Caco-2 (cell line): Measurements from ENCODE around the gene RPP30. TPM values are rescaled to one million over a fixed set of nuclear protein-coding genes. Genes with fewer than 3 reads are reported as not detected.
"Not testable (repeated sequence)": the region's sequence is repeated elsewhere in the genome, so short reads cannot be mapped to it uniquely, and the experiment has no call there.

Source experiments
- BruUV-seq: library from RNA; stranded (reverse); fragments of 400-500 nt; replicated peaks from 2 replicates; lab custom pipeline; 2021; lab: Mats Ljungman, UMichigan
- CTCF ChIA-PET: fragments of 300-600 bp; sonication (Branson Sonifier 250); formaldehyde crosslinking; loops from one replicate; lab custom pipeline; 2022; ENCODE audit warnings: antibody characterized with exemption; lab: Charles Lee
- POLR2A ChIA-PET: fragments of 300-600 bp; sonication (Branson Sonifier 250); formaldehyde crosslinking; loops from one replicate; lab custom pipeline; 2022; ENCODE audit warnings: antibody characterized with exemption; lab: Charles Lee
- DNase-seq, 2 experiments: peaks; one replicate each; pipeline versions ENCODE4 v3.0.0 to v3.0.0-alpha.2; 2020 to 2022
- H3K27me3 ChIP-seq: replicated peaks from 2 replicates; pipeline ENCODE4 v1.6.0; 2011; ENCODE audit warnings: low read length; ENCODE audit not compliant: control insufficient read depth, insufficient read depth
- H3K36me3 ChIP-seq: 2 replicates; pipeline ENCODE4 v1.5.1; 2011; ENCODE audit warnings: low read length; ENCODE audit not compliant: control insufficient read depth, insufficient read depth
- H3K4me1 ChIP-seq: fragments of 250-450 bp; sonication (Bioruptor Pico); 2 replicates; pipeline ENCODE4 v1.5.1; 2020; ENCODE audit warnings: mild to moderate bottlenecking
- H3K4me3 ChIP-seq: 2 replicates; pipeline ENCODE4 v1.5.1; 2011; ENCODE audit warnings: low read depth, mild to moderate bottlenecking, control low read depth, low read length
- H3K9me3 ChIP-seq: fragments of 250-450 bp; sonication (Bioruptor Pico); 2 replicates; pipeline ENCODE4 v1.5.1; 2020; ENCODE audit warnings: mild to moderate bottlenecking, moderate library complexity
- H3K27ac Mint-ChIP-seq: one replicate; pipeline ENCODE4 v1.8.0; 2022; ENCODE audit warnings: mixed read lengths; ENCODE audit not compliant: unreplicated experiment
- H3K27me3 Mint-ChIP-seq: one replicate; pipeline ENCODE4 v1.8.0; 2022; ENCODE audit warnings: mixed read lengths; ENCODE audit not compliant: insufficient read depth, unreplicated experiment
- H3K36me3 Mint-ChIP-seq: one replicate; pipeline ENCODE4 v1.8.0; 2022; ENCODE audit warnings: mild to moderate bottlenecking, mixed read lengths; ENCODE audit not compliant: insufficient read depth, unreplicated experiment
- H3K4me1 Mint-ChIP-seq: one replicate; pipeline ENCODE4 v1.8.0; 2022; ENCODE audit warnings: low read depth, mixed read lengths; ENCODE audit not compliant: unreplicated experiment
- H3K4me3 Mint-ChIP-seq: one replicate; pipeline ENCODE4 v1.8.0; 2022; ENCODE audit warnings: mild to moderate bottlenecking, moderate library complexity, mixed read lengths; ENCODE audit not compliant: unreplicated experiment
- H3K9me3 Mint-ChIP-seq: one replicate; pipeline ENCODE4 v1.8.0; 2022; ENCODE audit warnings: mixed read lengths; ENCODE audit not compliant: unreplicated experiment
- intact Hi-C: fragments of 100-400 bp; cut with micrococcal nuclease; formaldehyde crosslinking; loops from one replicate; pipeline ENCODE4 v1.10.0; 2022; ENCODE audit not compliant: unreplicated experiment
- total RNA-seq: library from RNA; stranded (reverse); gene quantifications from 2 replicates; pipeline ENCODE4 v1.2.3, GENCODE V29; 2022
- TF ChIP-seq, protein P1 (sequence below), 2 experiments: fragments of 200-600 bp in 1 of 2; IDR thresholded peaks; 1 replicate in 1 of 2; 2 replicates in 1 of 2; pipeline versions ENCODE4 v1.5.1 to v1.8.0; 2011 to 2022; ENCODE audit warnings: antibody characterized with exemption in 1 of 2, control low read depth in 1 of 2, inconsistent platforms in 1 of 2, low read depth in 1 of 2, low read length in 1 of 2, mild to moderate bottlenecking in 1 of 2, moderate library complexity in 1 of 2; ENCODE audit not compliant: insufficient read depth in 1 of 2, severe bottlenecking in 1 of 2, unreplicated experiment in 1 of 2

Gene RPP30
- total RNA-seq, 1 experiment from 2014 or later, result 67.6 TPM

DNA sequence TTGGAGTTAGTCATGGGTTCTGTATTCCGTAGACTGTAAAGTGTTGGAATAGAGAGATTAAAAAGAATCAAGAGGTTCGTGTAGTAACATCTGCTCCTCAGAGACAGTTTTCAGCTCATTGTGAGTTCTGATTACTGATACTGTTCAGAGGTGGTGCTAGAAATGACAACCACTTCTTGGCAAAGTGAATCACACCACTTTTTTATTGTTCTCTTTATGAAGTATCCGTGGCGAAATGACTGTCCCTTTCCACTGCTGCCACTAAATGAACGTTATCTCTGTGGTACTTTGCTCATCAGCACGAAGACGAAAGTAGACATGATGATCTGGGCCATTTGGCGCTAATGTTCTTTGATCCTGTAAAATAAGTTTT lies 860 bp downstream of the RPP30 start:
- Mint-ChIP-seq H3K9me3 (peaks cover 15% of the 10 kb centered on the region), H3K27me3 (peaks cover 3% of the 10 kb centered on the region), H3K36me3 (peaks cover 29% of the 10 kb centered on the region), H3K4me1 (peaks cover 6% of the 10 kb centered on the region), H3K4me3 (peak overlapping the region; percentile 96), H3K27ac (peak overlapping the region; percentile 85)
- POLR2A ChIA-PET, result no interaction called here
- CTCF ChIA-PET, result interaction anchor here (1.5 kb wide), 1 partner anchor 85 kb away, joined by 4 read pairs; no protein-coding TSS in a partner anchor
- no peak for DNase-seq
- peaks cover 6% of the 10 kb centered on the region; the same call in 1 of the 2 replicates for H3K4me1 ChIP-seq
- H3K36me3 ChIP-seq, result peaks cover 3% of the 10 kb centered on the region; the same call in 1 of the 2 replicates
- intact Hi-C loops, result loop anchor here (10.0 kb wide), 1 partner anchor 352 kb away; the partner anchor contains the start of gene PCGF5
- no peaks in the 10 kb centered on the region for H3K27me3 ChIP-seq
- H3K4me3 ChIP-seq, result peak overlapping the region; percentile 71
- peaks cover 8% of the 10 kb centered on the region; the same call in 1 of the 2 replicates for H3K9me3 ChIP-seq
- BruUV-seq, result TSS peak; percentile 55
- TF ChIP-seq, protein P1, sequence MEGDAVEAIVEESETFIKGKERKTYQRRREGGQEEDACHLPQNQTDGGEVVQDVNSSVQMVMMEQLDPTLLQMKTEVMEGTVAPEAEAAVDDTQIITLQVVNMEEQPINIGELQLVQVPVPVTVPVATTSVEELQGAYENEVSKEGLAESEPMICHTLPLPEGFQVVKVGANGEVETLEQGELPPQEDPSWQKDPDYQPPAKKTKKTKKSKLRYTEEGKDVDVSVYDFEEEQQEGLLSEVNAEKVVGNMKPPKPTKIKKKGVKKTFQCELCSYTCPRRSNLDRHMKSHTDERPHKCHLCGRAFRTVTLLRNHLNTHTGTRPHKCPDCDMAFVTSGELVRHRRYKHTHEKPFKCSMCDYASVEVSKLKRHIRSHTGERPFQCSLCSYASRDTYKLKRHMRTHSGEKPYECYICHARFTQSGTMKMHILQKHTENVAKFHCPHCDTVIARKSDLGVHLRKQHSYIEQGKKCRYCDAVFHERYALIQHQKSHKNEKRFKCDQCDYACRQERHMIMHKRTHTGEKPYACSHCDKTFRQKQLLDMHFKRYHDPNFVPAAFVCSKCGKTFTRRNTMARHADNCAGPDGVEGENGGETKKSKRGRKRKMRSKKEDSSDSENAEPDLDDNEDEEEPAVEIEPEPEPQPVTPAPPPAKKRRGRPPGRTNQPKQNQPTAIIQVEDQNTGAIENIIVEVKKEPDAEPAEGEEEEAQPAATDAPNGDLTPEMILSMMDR (IDR thresholded peaks at IDR 0.05; ENCODE audit: insufficient read depth in 1 of 2, low read depth in 1 of 2, low read length in 1 of 2, severe bottlenecking in 1 of 2, unreplicated experiment in 1 of 2), result no peak

DNA sequence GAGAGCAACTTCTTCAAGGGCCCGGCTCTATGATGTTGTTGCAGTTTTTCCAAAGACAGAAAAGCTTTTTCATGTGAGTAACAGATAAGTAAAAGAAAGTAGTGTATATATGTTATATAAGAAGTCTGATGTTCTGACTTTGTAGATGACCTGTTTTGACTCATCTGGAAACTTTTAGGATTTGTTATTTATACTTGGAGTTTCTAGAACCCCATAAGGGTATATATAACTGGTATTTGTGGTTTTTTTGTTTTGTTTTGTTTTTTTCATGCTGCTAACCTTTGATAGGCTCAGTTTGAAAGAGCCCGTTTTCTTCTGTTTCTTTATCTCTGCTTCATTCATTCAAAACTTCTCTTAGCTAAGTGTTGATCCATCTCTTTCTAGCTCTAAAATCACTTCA lies 7.3 kb downstream of the RPP30 start:
- H3K27me3 ChIP-seq, result no peaks in the 10 kb centered on the region
- ChIA-PET CTCF (interaction anchor here (0.7 kb wide), 1 partner anchor 34 kb away, joined by 3 read pairs; no protein-coding TSS in a partner anchor), POLR2A (no interaction called here)
- peaks cover 20% of the 10 kb centered on the region for H3K36me3 Mint-ChIP-seq
- DNase-seq, result no peak
- intact Hi-C loops, result loop anchor here (10.0 kb wide), 1 partner anchor 346 kb away; the partner anchor contains the start of gene PCGF5
- BruUV-seq, result no TSS peak
- no peak overlapping the region for H3K4me3 Mint-ChIP-seq
- H3K9me3 Mint-ChIP-seq, result no peaks in the 10 kb centered on the region
- H3K27me3 Mint-ChIP-seq, result no peaks in the 10 kb centered on the region
- TF ChIP-seq, protein P1 (IDR thresholded peaks at IDR 0.05; ENCODE audit: insufficient read depth in 1 of 2, low read depth in 1 of 2, low read length in 1 of 2, severe bottlenecking in 1 of 2, unreplicated experiment in 1 of 2), result no peak
- no peak overlapping the region for H3K27ac Mint-ChIP-seq
- no peaks in the 10 kb centered on the region for H3K4me1 ChIP-seq
- peaks cover 3% of the 10 kb centered on the region; the same call in 1 of the 2 replicates for H3K36me3 ChIP-seq
- H3K9me3 ChIP-seq, result no peaks in the 10 kb centered on the region
- H3K4me1 Mint-ChIP-seq, result peaks cover 4% of the 10 kb centered on the region
- H3K4me3 ChIP-seq, result no peak overlapping the region

DNA sequence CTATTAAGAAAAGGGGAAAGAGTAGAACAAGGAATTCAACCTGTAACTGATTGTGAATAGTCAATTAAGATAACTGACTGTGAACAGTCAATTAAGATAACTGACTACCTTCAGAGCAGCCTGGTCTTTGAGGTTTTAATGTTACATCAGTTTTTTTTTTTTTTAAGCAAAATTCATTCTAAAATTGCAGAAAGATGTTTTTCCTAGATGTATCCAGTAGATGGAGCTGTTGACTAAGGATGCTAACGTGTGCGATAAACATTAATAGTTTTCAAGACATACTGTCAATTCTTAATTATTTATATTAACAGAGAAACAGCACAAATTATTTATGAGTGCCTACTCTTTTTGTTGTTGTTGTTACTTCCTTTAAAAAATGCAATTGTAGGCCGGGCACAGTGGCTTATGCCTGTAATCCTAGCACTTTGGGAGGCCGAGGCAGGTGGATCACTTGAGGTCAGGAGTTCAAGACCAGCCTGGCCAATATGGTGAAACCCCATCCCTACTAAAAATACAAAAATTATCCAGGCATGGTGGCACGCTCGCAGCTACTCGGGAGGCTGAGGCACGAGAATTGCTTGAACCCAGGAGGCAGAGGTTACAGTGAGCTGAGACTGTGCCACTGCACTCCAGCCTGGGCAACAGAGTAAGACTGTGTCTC lies 8.4 kb downstream of the RPP30 start:
- H3K27ac Mint-ChIP-seq, H3K27me3 Mint-ChIP-seq, H3K9me3 ChIP-seq, H3K4me3 ChIP-seq, H3K4me3 Mint-ChIP-seq, BruUV-seq, H3K36me3 ChIP-seq, H3K4me1 Mint-ChIP-seq, H3K27me3 ChIP-seq, H3K4me1 ChIP-seq, H3K9me3 Mint-ChIP-seq: not testable (repeated sequence)
- peaks cover 21% of the 10 kb centered on the region for H3K36me3 Mint-ChIP-seq
- TF ChIP-seq, protein P1 (IDR thresholded peaks at IDR 0.05; ENCODE audit: insufficient read depth in 1 of 2, low read depth in 1 of 2, low read length in 1 of 2, severe bottlenecking in 1 of 2, unreplicated experiment in 1 of 2), result peak; percentile 56 to 60
- intact Hi-C loops, result loop anchor here (1.0 kb wide), 2 partner anchors 90 to 371 kb away; no protein-coding TSS in a partner anchor
- peak in 1 of 2 experiments; percentile 19 for DNase-seq
- ChIA-PET POLR2A (interaction anchor here (0.6 kb wide), 3 partner anchors 9 to 102 kb away, joined by 3 to 4 read pairs (median 3); partner anchors contain the start of gene RPP30), CTCF (interaction anchor here (0.6 to 1.4 kb wide), 4 partner anchors 9 to 220 kb away, joined by 3 to 4 read pairs (median 4); partner anchors contain the start of gene RPP30)
